Hematopoietic multipotent progenitor cell treated with erythropoietin and hydrocortisone succinate and interleukin-3 and kit ligand, for 6 days (in vitro differentiated cells): ENCODE measurements around the gene LSM2.
"Not testable (repeated sequence)": the region's sequence is repeated elsewhere in the genome, so short reads cannot be mapped to it uniquely, and the experiment has no call there.

Experiments
- DNase-seq: peaks from one replicate; pipeline ENCODE4 v3.0.0-alpha.2; 2015

Gene LSM2

DNA sequence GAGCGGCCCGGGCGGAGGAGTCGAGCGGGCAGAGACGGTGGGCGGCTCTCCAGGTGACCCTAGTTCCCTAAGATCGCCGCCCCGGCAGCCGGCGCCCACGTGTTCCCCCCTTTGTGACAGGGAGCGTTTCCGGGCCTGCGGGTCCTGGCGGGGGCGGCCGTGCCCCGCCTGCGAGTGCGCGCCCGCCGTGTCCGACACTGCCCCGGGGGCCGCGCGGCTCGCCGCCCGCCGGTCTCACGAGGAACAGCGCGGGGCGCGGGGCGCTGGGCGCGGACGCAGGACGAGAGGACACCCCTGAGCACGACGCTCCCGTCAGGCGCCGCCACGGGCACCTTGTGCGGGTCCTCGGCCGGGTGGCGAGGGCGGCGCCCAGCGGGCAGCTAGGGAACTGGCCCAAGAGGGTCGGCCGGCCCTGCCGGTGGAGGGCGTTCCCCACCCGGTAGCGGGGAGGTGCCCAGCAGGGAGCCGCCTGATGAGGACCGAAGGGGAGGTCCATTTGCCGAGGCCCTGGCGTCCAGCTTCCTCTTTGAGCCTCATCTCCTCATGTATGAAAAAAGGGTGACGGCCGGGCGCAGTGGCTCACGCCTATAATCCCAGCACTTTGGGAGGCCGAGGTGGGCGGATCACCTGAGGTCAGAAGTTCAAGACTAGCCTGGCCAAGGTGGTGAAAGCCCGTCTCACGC, 11.0 kb downstream of the LSM2 start, which contains the start of gene VARS1:
Gene VARS1, minus strand, starts transcription at position 137 of the 683 bp plus-strand sequence. CDS start 535 bp downstream, outside the sequence.
- peak; percentile 94 for DNase-seq

DNA sequence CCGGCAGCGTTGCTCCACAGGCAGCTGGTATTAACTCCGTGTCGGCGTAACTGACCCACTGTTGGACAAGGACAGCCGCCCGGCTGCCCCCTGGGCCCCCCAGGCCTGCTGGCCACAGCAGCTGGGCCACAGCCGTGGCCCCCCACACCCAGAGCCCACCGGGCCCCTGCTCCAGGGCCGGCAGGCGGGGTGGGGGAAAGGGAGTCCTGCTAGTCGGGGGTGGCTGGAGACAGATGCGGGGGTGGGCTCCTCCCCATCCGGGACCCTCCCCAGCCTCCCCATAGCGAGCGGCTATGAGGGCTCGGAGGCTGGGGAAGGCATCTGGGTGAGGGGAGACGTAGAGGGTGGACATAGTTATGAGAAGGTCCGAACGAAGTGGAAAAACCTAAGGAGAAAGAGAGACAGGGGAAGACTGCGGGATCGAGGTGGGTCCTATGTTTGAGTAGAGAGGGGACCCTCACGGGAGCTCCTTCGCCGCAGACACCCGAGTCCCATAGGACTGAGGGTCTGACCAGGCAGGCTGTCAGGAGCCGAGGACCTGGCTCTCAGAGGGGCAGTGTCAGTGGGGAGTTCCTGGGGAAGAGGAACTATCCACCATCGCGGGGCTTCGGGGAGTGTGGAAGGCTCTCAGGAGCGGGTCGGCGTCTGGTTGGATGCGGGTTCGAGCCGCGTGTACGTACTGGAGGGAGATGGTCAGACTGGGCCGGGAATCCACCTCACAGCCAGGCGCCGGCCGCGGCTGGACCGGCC, 11.7 kb downstream of the LSM2 start:
- no peak for DNase-seq

DNA sequence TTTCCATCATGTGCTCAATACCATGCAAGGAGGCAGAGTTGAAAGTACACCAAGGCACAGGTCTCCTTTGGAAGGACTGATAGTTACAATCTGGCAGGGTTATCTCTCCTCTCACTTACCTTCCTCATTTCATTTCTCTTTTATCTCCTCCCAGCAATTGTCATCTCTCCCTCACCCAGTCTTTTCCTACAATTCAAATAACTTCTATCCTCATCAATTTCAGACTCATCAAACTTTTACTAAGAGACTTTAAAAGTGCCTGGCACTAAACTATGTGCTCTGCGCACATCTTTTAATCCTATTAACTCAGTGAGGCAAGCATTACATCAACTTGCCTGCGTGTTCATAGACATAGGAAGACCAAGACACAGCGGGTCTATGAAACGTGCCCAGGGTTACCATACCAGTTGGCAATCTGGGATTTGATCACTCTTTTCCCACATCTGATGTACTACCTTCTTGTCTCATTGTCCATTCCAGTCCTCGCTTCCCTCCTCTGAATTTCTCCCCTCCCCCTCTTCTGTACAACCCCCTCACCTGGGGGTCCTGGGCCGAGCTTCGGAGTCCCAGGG, 12.4 kb downstream of the LSM2 start:
- DNase-seq, result peak; percentile 68

DNA sequence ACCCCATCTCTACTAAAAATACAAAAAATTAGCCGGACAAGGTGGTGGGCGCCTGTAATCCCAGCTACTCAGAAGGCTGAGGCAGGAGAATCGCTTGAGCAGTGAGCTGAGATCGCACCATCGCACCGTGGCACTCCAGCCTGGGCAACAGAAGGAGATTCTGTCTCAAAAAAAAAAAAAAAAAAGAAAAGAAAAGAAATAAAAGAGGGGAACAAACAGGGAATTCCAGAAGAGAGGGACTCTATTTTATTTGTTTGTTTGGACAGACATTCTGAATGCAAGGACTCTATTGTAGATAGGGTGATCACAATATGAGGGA, 12.9 kb downstream of the LSM2 start:
- not testable (repeated sequence) for DNase-seq

DNA sequence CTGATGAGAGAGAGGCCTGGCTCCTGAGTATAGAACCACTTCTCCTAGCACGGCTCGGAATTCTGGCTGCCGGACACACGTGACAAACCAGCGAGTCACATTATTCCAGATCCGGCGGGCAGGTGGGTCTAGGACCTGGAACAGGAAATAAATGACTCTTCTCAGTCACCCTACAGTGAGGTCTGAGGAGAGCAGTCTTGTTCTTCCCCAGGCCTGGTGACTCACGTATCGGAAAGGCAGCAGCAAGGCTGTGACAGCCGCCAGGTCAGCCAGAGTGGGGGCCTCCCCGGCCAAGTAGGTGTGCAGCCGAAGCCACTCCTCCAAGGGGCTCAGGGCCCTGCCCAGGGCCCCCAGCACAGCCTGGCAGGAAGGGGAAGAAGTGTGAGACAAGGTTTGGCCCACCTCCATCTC, 14.0 kb downstream of the LSM2 start:
- DNase-seq, result no peak

DNA sequence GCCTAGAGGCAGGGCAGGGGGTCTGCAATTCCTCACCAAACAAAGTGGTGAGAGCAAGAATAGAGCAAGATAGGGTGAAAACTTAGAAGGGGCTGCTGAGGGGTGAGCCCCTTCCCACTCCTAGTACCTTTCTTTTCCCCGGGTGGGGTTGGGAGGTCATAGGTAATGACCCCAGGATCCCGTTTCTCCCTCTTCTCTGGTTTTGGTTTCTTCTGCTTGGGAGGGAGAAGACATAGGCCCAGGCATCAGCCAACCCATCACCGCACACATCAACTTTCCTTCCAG, 14.7 kb downstream of the LSM2 start:
- DNase-seq, result no peak

DNA sequence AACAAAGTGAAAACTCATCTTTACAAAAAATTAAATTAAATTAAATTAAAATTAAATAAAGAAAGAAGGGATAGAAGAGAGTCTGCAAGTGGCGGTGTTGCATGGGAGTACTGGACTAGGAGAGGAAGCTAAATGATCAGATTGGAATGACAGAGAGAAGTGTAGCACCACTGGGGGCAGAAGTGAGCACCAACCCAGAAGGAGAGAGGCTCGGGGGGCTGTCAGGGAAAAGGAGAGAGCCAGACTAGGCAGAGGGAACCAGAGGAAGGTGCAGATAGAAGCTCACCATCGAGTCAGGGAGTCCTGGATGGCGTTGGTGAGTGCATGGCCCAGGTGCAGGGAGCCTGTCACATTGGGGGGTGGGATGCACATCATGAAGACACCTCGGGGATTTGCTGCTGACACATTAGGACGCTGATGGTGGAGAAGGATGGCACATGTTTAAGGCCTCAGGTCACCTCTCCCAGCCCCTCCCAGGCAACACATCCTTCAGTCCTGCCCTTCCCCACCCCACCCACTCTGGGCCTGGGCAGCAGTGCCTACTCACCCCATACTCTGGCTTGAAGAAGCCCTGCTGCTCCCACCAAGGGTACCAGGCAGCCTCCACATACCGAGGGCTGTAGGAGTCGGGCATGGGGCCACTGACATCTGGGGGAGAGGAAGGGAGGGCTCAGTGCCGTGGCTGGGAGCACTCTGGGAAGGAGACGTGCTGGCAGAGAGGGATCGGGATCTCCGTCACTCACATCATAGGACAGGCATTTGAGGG, 15.3 kb downstream of the LSM2 start:
- DNase-seq, result peak; percentile 83

DNA sequence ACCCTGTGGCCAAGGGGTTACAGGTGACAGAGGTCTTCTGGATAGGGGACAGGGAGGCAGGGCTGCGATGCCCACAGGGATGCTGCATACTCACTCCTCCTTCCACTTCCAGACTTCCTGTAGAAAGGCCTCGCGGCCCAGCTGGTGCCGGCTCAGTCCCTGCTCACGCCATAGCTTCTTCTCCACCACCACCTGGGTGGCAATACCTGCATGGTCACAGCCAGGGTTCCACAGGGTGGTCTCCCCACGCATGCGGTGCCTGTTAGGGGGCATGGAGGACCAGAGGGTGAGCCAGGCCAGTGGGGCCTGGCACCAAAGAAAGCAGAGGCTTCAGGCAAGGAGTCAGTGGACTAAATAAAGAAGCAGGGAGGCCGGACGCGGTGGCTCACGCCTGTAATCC, 21.3 kb downstream of the LSM2 start:
- DNase-seq, result no peak

DNA sequence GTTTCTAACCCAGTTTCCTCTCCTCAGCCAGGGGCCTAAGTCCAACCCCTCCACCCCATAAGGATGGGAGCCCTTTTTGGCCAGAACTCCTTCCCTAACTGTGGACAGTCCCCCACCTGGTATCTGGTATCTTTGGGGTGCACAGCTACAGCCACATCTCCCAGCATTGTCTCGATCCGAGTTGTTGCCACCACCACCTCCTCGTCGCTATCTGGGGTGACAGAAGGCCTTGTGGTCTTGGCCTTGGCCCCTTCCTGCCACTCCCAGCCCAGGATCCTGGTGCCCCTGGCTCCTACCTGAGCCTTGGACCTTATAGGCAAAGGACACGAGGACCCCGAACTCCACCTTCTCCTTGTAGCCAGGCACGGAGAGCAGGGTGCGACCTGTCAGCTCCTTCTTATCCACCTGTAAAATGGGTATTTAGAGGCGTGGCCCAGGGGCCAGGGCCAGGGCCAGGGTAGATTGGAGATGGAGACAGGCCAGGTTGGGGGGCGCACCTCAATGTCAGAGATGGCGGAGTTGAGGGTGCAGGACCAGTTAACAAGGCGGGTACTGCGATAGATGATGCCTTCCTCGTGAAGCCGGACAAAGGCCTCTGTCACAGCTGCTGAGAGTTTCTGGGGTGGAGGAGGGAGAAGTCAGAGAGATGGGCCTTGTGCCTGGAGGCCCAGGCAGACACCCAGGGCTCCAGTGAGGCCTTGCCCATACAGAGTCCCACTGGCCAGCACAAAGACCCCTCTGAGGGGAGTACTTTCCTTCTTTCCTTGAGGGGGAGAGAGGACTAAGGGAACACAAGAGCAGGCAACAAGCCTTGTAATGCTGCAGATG, 22.5 kb downstream of the LSM2 start:
- peak; percentile 53 for DNase-seq

DNA sequence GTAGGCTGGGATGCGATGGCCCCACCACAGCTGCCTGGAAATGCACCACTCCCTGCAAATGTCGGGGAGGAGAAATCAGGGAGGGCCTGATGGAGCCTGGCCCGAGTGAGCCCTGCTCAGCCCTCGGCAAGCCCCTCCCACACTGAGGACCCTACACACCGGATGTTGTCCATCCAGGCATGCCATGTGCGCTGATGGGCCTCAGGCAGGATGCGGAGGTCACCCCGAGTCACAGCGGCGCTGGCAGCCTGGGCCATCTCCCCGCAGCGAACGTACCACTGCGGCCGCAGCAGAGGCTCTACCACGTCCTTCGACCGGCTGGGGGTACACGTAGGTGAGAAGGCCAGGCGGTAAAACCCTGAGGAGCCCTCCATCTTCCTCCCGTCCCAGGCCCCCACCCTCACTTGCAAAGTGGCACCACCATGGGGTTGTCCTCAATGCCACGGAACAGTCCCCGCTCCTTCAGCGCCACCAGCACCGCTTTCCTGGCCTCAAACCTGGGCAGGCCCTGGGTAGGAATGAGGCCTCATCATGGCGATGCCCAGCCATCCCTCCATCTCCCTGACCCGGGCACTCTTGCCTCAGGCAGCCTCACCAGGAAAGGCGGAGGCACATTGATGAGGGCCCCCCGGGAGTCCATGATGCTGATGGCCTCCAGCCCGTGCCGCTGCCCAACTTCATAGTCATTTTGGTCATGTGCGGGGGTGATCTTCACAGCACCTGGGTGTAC, 24.5 kb downstream of the LSM2 start:
- no peak for DNase-seq

DNA sequence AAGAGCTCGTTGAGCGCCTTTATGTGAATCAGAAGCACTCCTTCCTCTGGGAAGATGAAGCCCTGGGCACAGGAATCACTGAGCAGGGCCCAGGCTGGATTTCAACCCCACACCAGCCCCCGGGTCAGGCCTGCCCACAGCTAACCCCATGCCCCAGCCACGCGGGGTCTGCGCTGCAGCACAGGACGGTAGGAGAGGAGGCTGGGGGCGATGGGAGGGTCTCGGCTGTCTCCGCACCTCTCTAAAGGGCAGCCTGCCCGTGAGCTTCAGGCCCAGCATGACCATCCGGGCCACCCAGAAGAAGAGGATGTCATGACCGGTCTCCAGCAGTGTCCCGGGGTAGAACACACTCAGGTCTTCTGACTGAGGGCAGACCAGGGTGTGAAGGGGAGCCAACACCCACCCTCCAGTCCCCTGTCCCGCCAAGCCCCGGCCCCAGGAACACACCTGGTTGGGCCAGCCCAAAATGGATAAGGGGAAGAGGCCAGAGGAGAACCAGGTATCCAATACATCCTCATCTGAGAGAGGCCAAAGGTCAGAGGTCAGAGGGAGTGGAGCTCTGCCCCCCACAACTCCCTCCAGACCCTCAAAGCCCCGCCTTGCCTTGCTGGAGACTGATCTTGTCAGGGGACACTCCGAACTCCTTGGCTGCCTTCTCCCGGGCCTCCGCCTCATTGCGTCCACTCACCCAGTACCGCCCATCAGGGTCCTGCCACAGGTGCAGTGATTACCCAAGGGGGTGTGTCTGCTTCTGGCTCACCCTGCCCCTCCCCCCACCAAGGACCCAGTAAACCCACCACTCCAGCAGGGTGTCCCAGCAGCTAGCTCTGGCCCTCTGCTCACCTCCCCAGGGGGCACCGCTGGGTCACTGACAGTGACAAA, 25.3 kb downstream of the LSM2 start:
- DNase-seq, result no peak

DNA sequence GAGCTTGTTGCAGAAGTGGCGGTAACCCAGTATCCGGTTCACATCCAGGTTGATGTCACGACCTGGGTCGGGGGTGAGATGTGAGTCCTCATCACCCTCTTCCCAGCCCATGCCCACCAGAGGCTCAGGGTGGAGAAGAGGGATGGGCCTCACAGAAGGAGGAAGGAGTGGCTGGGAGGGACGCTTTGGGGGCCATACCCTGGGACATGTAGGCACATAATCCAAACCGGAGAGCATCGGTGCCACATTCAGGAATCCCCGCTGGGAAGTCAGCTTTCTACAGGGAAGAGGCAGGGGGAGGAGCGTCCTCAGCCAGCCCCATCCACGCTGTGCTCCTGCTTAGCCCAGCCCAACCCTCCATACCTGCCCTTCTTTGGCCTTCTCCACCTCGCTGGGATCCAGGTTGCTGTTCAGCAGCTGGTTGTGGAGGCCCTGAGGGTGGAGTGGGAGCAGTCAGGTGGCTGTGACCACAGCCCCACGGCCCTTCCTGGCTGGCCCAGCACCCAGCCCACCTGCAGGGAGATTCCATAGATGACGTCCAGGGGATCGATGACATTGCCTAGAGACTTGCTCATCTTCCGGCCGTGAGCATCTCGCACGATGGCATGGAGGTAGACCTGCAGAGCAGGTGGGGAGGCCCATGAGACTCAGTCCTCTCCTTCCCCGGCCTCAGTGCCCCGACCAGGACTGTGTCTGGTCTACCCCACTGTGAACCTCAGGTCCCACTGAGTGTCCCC, 26.1 kb downstream of the LSM2 start:
- no peak for DNase-seq

DNA sequence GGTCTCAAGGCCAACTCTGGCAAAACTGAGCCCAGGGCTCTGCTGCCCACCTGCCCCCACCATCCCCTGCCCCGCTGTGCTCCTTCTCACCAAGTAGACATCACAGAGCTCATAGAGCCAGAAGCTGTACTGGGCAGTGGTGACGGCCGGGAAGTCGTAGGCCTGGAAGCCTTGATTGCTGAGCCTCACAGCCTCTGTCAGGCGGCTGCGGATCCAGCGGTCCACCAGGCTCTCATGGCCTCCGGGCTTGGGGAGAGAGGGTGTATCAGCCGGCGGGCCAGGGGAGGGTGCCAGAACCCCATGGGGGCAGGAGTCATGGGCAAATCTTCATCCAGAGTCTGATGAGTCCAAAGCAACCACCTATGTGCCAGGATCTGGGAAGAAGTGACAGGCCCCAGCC, 26.9 kb downstream of the LSM2 start:
- DNase-seq, result no peak

DNA sequence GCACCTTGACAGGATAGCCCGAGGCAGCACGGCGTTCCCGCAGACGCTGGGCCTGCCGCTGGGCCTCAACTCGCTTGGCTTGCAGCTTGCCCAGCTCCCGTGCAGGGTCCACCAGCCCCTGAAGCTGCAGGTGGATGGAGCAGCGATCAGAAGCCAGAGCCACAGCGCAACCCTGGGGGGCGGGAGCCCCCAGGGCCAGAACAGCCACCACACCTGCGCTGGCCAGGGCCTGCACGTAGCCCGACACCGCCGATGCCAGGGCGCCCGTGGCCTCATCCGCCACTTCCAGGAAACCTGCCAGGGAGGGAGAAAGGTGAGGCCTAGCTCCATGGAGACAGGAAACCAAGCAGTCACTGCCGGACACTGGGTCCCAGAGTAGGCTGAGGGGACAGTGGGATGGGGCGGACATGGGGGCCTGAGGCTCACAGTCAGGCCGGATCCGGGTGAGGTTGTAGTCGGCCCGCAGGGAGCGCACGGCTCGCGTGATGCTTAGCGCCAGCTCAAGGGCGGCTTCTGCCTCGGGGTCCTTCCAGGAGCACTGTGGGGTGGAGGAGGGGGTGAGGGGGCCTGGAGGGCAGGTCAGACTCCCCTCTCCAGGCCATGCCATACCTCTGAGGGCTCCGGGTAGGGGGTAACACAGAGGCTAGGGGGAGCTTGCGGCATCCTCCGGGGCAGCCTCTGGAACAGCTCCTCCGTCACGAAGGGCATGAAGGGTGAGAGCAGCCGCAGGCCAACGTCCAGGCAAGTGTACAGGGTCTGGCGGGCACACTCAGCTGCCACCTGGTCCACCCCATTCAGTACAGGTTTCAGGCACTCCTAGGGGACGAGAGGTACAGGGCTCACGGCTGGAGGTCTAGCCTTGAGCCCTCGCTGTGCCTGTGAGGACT, 27.5 kb downstream of the LSM2 start:
- no peak for DNase-seq

DNA sequence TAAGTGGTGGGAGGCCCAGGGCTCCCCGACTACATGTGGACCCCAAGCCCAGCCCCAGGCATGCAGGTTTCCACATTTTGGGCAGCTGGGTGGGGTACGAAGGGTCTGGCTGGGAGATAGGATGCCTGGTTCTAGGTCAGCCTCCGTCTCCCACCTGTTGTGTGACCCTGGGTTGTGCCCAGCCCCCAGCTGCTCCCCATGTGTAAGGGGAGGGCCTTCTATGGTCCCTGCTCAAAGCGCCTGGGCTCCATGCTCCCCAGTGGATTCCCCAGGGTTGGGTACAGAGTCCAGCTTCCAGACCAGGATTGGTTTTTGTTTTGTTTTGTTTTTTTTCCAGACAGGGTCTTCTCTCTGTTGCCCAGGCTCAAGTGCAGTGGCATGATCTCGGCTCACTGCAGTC, 28.6 kb downstream of the LSM2 start:
- no peak for DNase-seq

DNA sequence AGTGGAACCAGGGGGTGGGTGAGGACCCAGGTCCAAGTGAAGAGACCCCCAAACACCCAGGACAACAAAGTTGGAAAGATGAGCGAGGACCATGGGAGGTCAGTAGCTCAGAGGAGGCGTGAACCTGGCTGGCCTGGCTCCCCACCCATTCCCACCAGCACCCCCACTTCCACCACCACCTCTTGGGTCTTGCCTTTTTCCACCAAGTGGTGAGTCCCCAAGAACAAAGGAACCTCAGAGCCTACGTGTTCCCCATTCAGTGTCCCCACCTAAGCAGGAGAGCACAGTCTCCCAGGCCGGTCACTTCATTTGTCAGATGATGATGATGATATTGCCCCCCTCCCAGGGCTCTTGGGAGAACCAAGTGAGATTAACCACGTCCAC, 29.1 kb downstream of the LSM2 start:
- no peak for DNase-seq

DNA sequence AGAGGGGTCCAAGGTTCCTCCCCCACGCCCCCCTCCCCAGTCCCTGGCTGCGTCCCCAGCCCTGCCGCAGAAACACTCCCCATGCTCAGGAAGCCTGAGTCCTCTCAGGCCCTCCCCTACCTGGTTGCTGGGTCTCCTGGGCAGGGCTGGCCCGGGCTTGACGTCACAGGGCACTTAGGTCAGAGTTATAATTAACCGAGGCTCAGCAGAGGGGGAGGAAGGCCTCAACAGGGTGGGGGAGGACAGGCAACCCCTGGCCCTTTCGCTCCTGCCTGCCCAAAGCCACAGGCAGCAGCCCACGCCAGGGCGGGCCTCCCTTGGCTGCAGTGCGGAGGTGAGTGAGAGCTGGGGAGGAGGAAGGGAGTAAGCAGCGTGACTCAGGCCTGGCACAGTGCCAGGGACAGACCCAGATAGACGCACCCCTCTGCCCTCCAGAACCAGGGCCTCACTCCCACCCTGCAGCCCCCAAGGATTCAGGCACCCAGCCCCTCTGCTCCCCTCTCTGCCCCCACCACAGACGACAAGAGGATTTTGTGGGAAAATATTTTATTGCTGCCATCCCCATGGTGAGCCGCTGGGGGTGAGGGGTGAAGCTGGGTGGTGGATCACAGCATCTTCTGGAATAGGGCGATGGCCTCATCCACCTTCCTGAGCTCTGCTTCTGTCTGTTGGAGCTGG, 29.6 kb downstream of the LSM2 start, which contains the start of gene VWA7:
Gene VWA7, minus strand, starts transcription at position 340 of the 678 bp plus-strand sequence. CDS start 549 bp downstream, outside the sequence.
- DNase-seq, result peak; percentile 88

DNA sequence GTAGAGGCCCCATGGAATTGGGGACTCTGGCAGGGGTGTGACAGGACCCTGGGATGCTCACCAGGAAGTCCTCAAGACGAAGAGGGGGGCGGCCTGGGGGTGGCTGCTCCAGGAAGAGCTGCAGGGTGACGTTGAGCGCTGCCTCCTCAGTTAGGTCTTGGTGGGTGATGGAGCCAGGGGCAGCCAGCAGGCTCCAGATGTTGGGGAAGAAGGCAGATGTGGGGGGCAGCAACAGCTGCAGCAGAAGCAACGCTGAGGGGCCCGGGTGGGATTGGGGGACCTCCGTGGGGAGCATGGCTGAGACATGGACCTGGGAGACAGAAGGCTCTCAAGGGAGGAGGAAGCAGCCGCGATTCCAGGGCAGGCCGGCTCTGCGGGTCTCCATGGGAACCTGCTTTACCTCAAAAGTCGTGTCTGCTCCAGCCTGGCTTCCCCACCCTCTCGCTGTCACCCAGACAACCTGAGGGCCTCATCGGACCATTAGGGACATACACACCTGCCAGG, 30.2 kb downstream of the LSM2 start:
- peak; percentile 46 for DNase-seq
